Thyroid gland (tissue), 4 donors: ENCODE measurements around the gene MTA1.

ENCODE experiments used
- POLR2A ChIP-seq, 2 donors: fragments of 450-650 bp; IDR thresholded peaks; one replicate each; pipeline ENCODE4 v1.6.1; 2017; ENCODE audit warnings: antibody characterized with exemption in 2 of 2, mild to moderate bottlenecking in 2 of 2, moderate library complexity in 1 of 2
- TF ChIP-seq, protein P1 (sequence below), 6 experiments: fragments of 200-600 bp in 3 of 6; fragments of 450-650 bp in 3 of 6; sonication (generic) in 3 of 6; IDR thresholded peaks; one replicate each; pipeline ENCODE4 v1.5.1; 2016 to 2019; ENCODE audit warnings: antibody characterized with exemption in 6 of 6, mild to moderate bottlenecking in 2 of 6, inconsistent platforms in 1 of 6, moderate library complexity in 1 of 6

DNA sequence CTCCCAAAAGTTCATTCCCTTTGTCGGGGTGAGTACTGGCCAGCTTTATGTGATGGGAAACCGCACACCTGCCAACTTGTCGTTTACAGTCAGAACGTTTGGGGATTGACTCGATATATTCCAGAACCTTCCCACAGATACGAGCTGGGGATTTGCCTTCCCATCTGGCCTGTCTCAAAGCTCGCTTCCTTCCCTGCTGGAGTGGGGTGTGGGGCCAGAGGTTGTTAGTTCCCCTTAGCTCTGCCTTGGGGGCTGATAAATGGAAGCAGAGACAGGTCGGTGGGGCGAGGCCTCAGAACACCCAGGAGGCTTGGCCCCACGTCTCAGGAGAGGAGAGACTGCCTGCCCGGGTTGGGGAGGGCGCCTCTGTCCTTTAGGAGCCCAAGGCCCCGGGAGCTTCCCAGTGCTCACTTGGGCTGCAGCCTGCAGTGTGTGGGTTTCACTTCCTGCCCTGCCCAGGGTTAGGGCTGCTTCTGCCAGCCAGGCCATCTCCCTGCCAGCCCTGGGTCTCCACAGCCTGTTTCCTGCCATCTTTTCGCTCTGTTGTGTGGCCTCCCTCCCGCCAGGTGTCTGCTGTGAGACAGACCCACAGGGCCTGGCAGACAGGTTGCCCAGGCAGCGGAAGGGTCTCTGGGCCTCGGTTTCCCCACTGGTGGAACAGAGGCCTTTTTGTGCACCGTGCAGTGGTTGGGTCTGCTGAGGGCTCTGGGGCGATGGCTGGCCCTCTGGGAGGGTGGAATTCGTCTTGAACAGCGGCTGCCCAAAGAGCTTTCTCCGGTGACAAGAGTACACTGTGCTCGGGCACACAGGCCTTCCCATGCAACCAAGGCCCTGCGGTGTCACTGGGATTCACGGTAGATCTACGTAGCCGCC, 29.4 kb upstream of the MTA1 start:
- TF ChIP-seq, protein P1, sequence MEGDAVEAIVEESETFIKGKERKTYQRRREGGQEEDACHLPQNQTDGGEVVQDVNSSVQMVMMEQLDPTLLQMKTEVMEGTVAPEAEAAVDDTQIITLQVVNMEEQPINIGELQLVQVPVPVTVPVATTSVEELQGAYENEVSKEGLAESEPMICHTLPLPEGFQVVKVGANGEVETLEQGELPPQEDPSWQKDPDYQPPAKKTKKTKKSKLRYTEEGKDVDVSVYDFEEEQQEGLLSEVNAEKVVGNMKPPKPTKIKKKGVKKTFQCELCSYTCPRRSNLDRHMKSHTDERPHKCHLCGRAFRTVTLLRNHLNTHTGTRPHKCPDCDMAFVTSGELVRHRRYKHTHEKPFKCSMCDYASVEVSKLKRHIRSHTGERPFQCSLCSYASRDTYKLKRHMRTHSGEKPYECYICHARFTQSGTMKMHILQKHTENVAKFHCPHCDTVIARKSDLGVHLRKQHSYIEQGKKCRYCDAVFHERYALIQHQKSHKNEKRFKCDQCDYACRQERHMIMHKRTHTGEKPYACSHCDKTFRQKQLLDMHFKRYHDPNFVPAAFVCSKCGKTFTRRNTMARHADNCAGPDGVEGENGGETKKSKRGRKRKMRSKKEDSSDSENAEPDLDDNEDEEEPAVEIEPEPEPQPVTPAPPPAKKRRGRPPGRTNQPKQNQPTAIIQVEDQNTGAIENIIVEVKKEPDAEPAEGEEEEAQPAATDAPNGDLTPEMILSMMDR (IDR thresholded peaks at IDR 0.05), result no peak
- no peak for TF ChIP-seq POLR2A (IDR thresholded peaks at IDR 0.05)
